Epithelial cell of umbilical artery (primary cell): ENCODE measurements around the gene IL33. TPM values are rescaled to one million over a fixed set of nuclear protein-coding genes. Genes with fewer than 3 reads are reported as not detected.

Source experiments
- total RNA-seq: library from RNA; depleted of rRNA; stranded (reverse); fragments of >200 nt; gene quantifications from 2 replicates; pipeline ENCODE4 v1.2.3, GENCODE V29; 2014

Gene IL33
- total RNA-seq = 72.0 and 78.3 TPM in 2 replicates

GRCh38 chr9:6215562-6215961, at the start of gene IL33:
TSS of gene IL33 (plus strand) at chr9:6215807. CDS start at chr9:6241695, 25,888 bp downstream.

Other genes with a start within 250 kb of the IL33 start
- gene RANBP6, start 200.2 kb upstream of the IL33 start, total RNA-seq = 53.3 and 64.1 TPM in 2 replicates
- not detected in 2 replicates for gene TPD52L3, start 112.6 kb downstream of the IL33 start, total RNA-seq
- 106 and 133 TPM in 2 replicates for gene UHRF2, start 197.4 kb downstream of the IL33 start, total RNA-seq